H1 (cell line): ENCODE results near the gene CHRNA4. TPM values are rescaled to one million over a fixed set of nuclear protein-coding genes. Genes with fewer than 3 reads are reported as not detected.

Experiments used
- CTCF ChIA-PET: fragments of 300-600 bp; sonication (Branson Sonifier 250); formaldehyde crosslinking; loops from one replicate; lab custom pipeline; 2021; ENCODE audit not compliant: partially characterized antibody; lab: Charles Lee
- POLR2A ChIA-PET: fragments of 300-600 bp; sonication (Branson Sonifier 250); formaldehyde crosslinking; loops from one replicate; lab custom pipeline; 2021; ENCODE audit warnings: inconsistent platforms; ENCODE audit not compliant: partially characterized antibody; lab: Charles Lee
- DNase-seq, 2 experiments: peaks; one replicate each; pipeline versions ENCODE4 v3.0.0 to v3.0.0-alpha.2; 2010 to 2022; ENCODE audit warnings: low spot score in 2 of 2, low read depth in 1 of 2, mixed read lengths in 1 of 2
- FAIRE-seq: peaks from 2 replicates; lab custom pipeline; 2011; peaks lifted over from hg19 to GRCh38; lab: Jason Lieb, UNC
- H2AFZ ChIP-seq: 2 replicates; pipeline ENCODE4 v1.8.1; 2012; ENCODE audit warnings: low read length, inconsistent platforms
- H2AK5ac ChIP-seq: 2 replicates; pipeline ENCODE4 v1.6.1; 2013; ENCODE audit warnings: low read depth, low read length
- H2BK120ac ChIP-seq: replicated peaks from 2 replicates; pipeline ENCODE3; 2013; ENCODE audit warnings: low read depth, low read length, inconsistent platforms
- H2BK12ac ChIP-seq: 2 replicates; pipeline ENCODE4 v1.6.1; 2013; ENCODE audit warnings: low read depth, low read length
- H2BK15ac ChIP-seq: 2 replicates; pipeline ENCODE4 v1.6.1; 2013; ENCODE audit warnings: low read length
- H2BK20ac ChIP-seq: 2 replicates; pipeline ENCODE4 v1.6.1; 2013; ENCODE audit warnings: low read length
- H2BK5ac ChIP-seq: 2 replicates; pipeline ENCODE4 v1.6.1; 2013; ENCODE audit warnings: low read depth, low read length
- H3K14ac ChIP-seq: 2 replicates; pipeline ENCODE4 v1.6.1; 2013; ENCODE audit warnings: inconsistent platforms; ENCODE audit not compliant: insufficient read length
- H3K18ac ChIP-seq: 2 replicates; pipeline ENCODE4 v1.6.1; 2013; ENCODE audit warnings: low read length; ENCODE audit errors: extremely low read depth
- H3K23ac ChIP-seq: 2 replicates; pipeline ENCODE4 v1.6.1; 2013; ENCODE audit warnings: inconsistent platforms; ENCODE audit not compliant: insufficient read length
- H3K23me2 ChIP-seq: 2 replicates; pipeline ENCODE4 v1.6.1; 2013; ENCODE audit warnings: low read depth, low read length
- H3K27ac ChIP-seq: 2 replicates; pipeline ENCODE4 v1.6.1; 2011; ENCODE audit warnings: low read depth, low read length, inconsistent platforms
- H3K27me3 ChIP-seq, 4 experiments: replicated peaks in 1 of 4; 1 replicate in 1 of 4; 2 replicates in 3 of 4; pipeline versions ENCODE4 v1.6.1 to v1.8.1; 2011 to 2013; ENCODE audit warnings: low read length in 3 of 4, mild to moderate bottlenecking in 3 of 4, inconsistent platforms in 2 of 4, mixed read lengths in 2 of 4, moderate library complexity in 1 of 4; ENCODE audit not compliant: control insufficient read depth in 3 of 4, insufficient read depth in 3 of 4; ENCODE audit errors: extremely low read depth in 1 of 4
- H3K36me3 ChIP-seq, 4 experiments: 2 replicates each; pipeline versions ENCODE4 v1.6.1 to v1.8.1; 2011 to 2013; ENCODE audit warnings: mild to moderate bottlenecking in 4 of 4, low read length in 3 of 4, moderate library complexity in 2 of 4, control low read depth in 1 of 4, inconsistent platforms in 1 of 4; ENCODE audit not compliant: insufficient read depth in 4 of 4, control insufficient read depth in 2 of 4
- H3K4ac ChIP-seq: replicated peaks from 2 replicates; pipeline ENCODE3; 2013; ENCODE audit warnings: low read length, low read depth, mixed read lengths, inconsistent platforms; ENCODE audit not compliant: insufficient read length
- H3K4me1 ChIP-seq, 4 experiments: replicated peaks in 1 of 4; 1 replicate in 1 of 4; 2 replicates in 3 of 4; pipeline versions ENCODE4 v1.6.1 to v1.8.1; 2011 to 2013; ENCODE audit warnings: low read length in 3 of 4, inconsistent platforms in 2 of 4, mixed read lengths in 1 of 4; ENCODE audit not compliant: insufficient read depth in 4 of 4, control insufficient read depth in 3 of 4
- H3K4me2 ChIP-seq, 2 experiments: 2 replicates each; pipeline versions ENCODE4 v1.6.1 to v1.8.1; 2011 to 2013; ENCODE audit warnings: low read depth in 2 of 2, low read length in 2 of 2, control low read depth in 1 of 2, inconsistent platforms in 1 of 2, mild to moderate bottlenecking in 1 of 2; ENCODE audit not compliant: insufficient read depth in 1 of 2
- H3K4me3 ChIP-seq, 4 experiments: fragments of 200-600, 300-600 bp in 1 of 4; sonication (generic), shearing (Covaris generic), sonication (Bioruptor Twin) in 1 of 4; 2 replicates each; pipeline versions ENCODE4 v1.5.1 to v1.8.1; 2011 to 2016; ENCODE audit warnings: low read length in 4 of 4, low read depth in 3 of 4, control low read depth in 2 of 4, inconsistent platforms in 2 of 4, mild to moderate bottlenecking in 2 of 4, mixed read lengths in 1 of 4, moderate library complexity in 1 of 4; ENCODE audit not compliant: insufficient read depth in 2 of 4; ENCODE audit errors: extremely low read depth in 1 of 4
- H3K56ac ChIP-seq: replicated peaks from 2 replicates; pipeline ENCODE3; 2013; ENCODE audit warnings: low read depth, mild to moderate bottlenecking, mixed read lengths, low read length, inconsistent platforms; ENCODE audit not compliant: insufficient read length
- H3K79me1 ChIP-seq: 2 replicates; pipeline ENCODE4 v1.6.1; 2013; ENCODE audit warnings: low read depth, low read length, control low read depth
- H3K79me2 ChIP-seq, 2 experiments: 2 replicates each; pipeline versions ENCODE4 v1.6.1 to v1.8.1; 2012 to 2013; ENCODE audit warnings: low read length in 2 of 2, mild to moderate bottlenecking in 2 of 2, inconsistent platforms in 1 of 2; ENCODE audit not compliant: insufficient read depth in 2 of 2, control insufficient read depth in 1 of 2
- H3K9ac ChIP-seq, 4 experiments: replicated peaks in 1 of 4; 1 replicate in 1 of 4; 2 replicates in 3 of 4; pipeline versions ENCODE4 v1.6.1 to v1.8.1; 2011 to 2013; ENCODE audit warnings: low read depth in 3 of 4, low read length in 3 of 4, control low read depth in 2 of 4, mild to moderate bottlenecking in 2 of 4, moderate library complexity in 2 of 4, inconsistent platforms in 1 of 4; ENCODE audit errors: extremely low read depth in 1 of 4
- H3K9me3 ChIP-seq, 2 experiments: 2 replicates each; pipeline versions ENCODE4 v1.6.1 to v1.8.1; 2012 to 2013; ENCODE audit warnings: mild to moderate bottlenecking in 2 of 2, moderate library complexity in 2 of 2, control low read depth in 1 of 2, inconsistent platforms in 1 of 2, low read depth in 1 of 2, low read length in 1 of 2, mixed read lengths in 1 of 2; ENCODE audit not compliant: insufficient read depth in 2 of 2
- H4K20me1 ChIP-seq, 2 experiments: replicated peaks in 1 of 2; 2 replicates each; pipeline versions ENCODE3 to v1.8.1; 2011 to 2013; ENCODE audit warnings: inconsistent platforms in 2 of 2, low read length in 2 of 2, mild to moderate bottlenecking in 1 of 2; ENCODE audit not compliant: insufficient read depth in 2 of 2, control insufficient read depth in 1 of 2
- H4K5ac ChIP-seq: 2 replicates; pipeline ENCODE4 v1.6.1; 2013; ENCODE audit warnings: low read length, low read depth, mixed read lengths, inconsistent platforms; ENCODE audit not compliant: insufficient read length
- H4K8ac ChIP-seq: 2 replicates; pipeline ENCODE4 v1.8.0; 2013; ENCODE audit warnings: mild to moderate bottlenecking, moderate library complexity, low read length, inconsistent platforms; ENCODE audit not compliant: insufficient read depth; ENCODE audit errors: extremely low read depth
- H4K91ac ChIP-seq: replicated peaks from 2 replicates; pipeline ENCODE3; 2013; ENCODE audit warnings: low read length, mixed read lengths, inconsistent platforms; ENCODE audit not compliant: insufficient read length
- ATF2 ChIP-seq: IDR thresholded peaks from 2 replicates; pipeline ENCODE4 v1.6.1; 2012; ENCODE audit warnings: low read length, inconsistent platforms
- BACH1 ChIP-seq: IDR thresholded peaks from 2 replicates; pipeline ENCODE4 v1.6.1; 2012; ENCODE audit warnings: low read length, improper control_type of control experiment
- BRCA1 ChIP-seq: IDR thresholded peaks from 2 replicates; pipeline ENCODE4 v1.6.1; 2012; ENCODE audit warnings: low read depth, low read length, improper control_type of control experiment
- CBX5 ChIP-seq: fragments of 300-800, 300-1000 bp; sonication (generic); IDR thresholded peaks from 2 replicates; pipeline ENCODE4 v1.7.1; 2016; ENCODE audit warnings: antibody characterized with exemption, low read length, low read depth
- KDM1A ChIP-seq: fragments of 200-600, 300-600 bp; sonication (generic); IDR thresholded peaks from 2 replicates; pipeline ENCODE4 v1.7.1; 2016; ENCODE audit warnings: mild to moderate bottlenecking, low read length, borderline replicate concordance
- NRF1 ChIP-seq: IDR thresholded peaks from 2 replicates; pipeline ENCODE4 v1.6.1; 2011; ENCODE audit warnings: mild to moderate bottlenecking, low read depth, low read length, improper control_type of control experiment
- POU5F1 ChIP-seq: IDR thresholded peaks from 2 replicates; pipeline ENCODE4 v1.6.1; 2011; ENCODE audit warnings: low read depth, mild to moderate bottlenecking, low read length, moderate library complexity
- SP2 ChIP-seq: IDR thresholded peaks from 2 replicates; pipeline ENCODE4 v1.6.1; 2012; ENCODE audit warnings: mild to moderate bottlenecking, low read length, inconsistent platforms
- SP4 ChIP-seq: IDR thresholded peaks from 2 replicates; pipeline ENCODE4 v1.6.1; 2012; ENCODE audit warnings: low read length, inconsistent platforms
- SRF ChIP-seq: IDR thresholded peaks from 2 replicates; pipeline ENCODE4 v1.6.1; 2011; ENCODE audit warnings: mild to moderate bottlenecking, low read depth, low read length, moderate library complexity
- SUZ12 ChIP-seq: fragments of 200-600 bp; sonication (generic); IDR thresholded peaks from 2 replicates; pipeline ENCODE4 v1.6.1; 2012; ENCODE audit warnings: mild to moderate bottlenecking, inconsistent platforms, low read length, moderate library complexity, mixed read lengths
- ZNF274 ChIP-seq: IDR thresholded peaks from 2 replicates; pipeline ENCODE4 v1.7.0; 2012; ENCODE audit warnings: low read length, borderline replicate concordance; ENCODE audit errors: extremely low read depth
- WGBS, 2 experiments: shearing (Covaris generic) in 1 of 2; methylation state at CpG; one replicate each; pipeline versions ENCODE4 v1.1.6 to v1.1.7; 2013 to 2015; ENCODE audit warnings: low lambda C conversion rate in 2 of 2, mixed read lengths in 2 of 2, inconsistent platforms in 1 of 2, low coverage in 1 of 2, missing lambda C conversion rate in 1 of 2; ENCODE audit not compliant: insufficient replicate concordance in 2 of 2, insufficient coverage in 1 of 2, insufficient read length in 1 of 2; ENCODE audit errors: extremely low coverage in 1 of 2, missing lambda C conversion rate in 1 of 2; 5-methylcytosine and 5-hydroxymethylcytosine counted together
- polyA plus RNA-seq, 7 experiments: library from polyadenylated mRNA; depleted of rRNA in 3 of 7; stranded (reverse) in 5 of 7; unstranded in 2 of 7; fragments of >200 nt in 5 of 7; fragments of 200-250 nt in 2 of 7; gene quantifications; 1 replicate in 5 of 7; 2 replicates in 1 of 7; 4 replicates in 1 of 7; pipeline versions ENCODE4 v1.2.1 to v1.2.3, GENCODE V29; 2011 to 2013; ENCODE audit warnings: missing spikeins in 2 of 7, mixed read lengths in 2 of 7
- total RNA-seq: library from RNA; stranded (reverse); fragmentation: NEBNext Ultra II Directional; extraction: Animal tissue kit (Norgen Biotek cat#: 25700); gene quantifications from 2 replicates; pipeline ENCODE4 v1.2.1, GENCODE V29; 2021

The CHRNA4 gene
- total and polyA plus RNA-seq, 2 of the 8 experiments (the other 6 are each of a cell fraction or from before 2014, with no cell fraction given) = 4.3 to 5.7 TPM

- peak overlapping the region; percentile 88; the same call in 1 of the 2 replicates for H2BK5ac ChIP-seq
- no peak overlapping the region for H3K4me3 ChIP-seq
- H3K56ac ChIP-seq = peak overlapping the region; percentile 18
- H2BK12ac ChIP-seq = peak overlapping the region; percentile 96; the same call in 1 of the 2 replicates
- no peak overlapping the region for H3K27ac ChIP-seq
- no peaks in the 10 kb centered on the region for H3K79me1 ChIP-seq
- 84% methylated on average over 16 of the region's 22 CpGs; no CpG with 5 or more reads in 1 of the 2 experiments for WGBS, 2 experiments
- H3K4me1 ChIP-seq = peaks cover 0 to 19% (median 18%) of the 10 kb centered on the region in 4 experiments; a peak in 6 of 7 replicates
- H2BK120ac ChIP-seq = peak overlapping the region; percentile 97
- no peaks in the 10 kb centered on the region for H4K20me1 ChIP-seq
- ChIA-PET CTCF (interaction anchor here (1.2 to 6.3 kb wide), 3 partner anchors 15 to 85 kb away, joined by 3 to 67 read pairs (median 5); no protein-coding TSS in a partner anchor), POLR2A (interaction anchor here (2.1 kb wide), 1 partner anchor 17 kb away, joined by 7 read pairs; no protein-coding TSS in a partner anchor)
- H3K27me3 ChIP-seq = peaks cover 0 to 3% (median 0%) of the 10 kb centered on the region in 4 experiments; a peak in 1 of 7 replicates
- no peak for FAIRE-seq
- H3K36me3 ChIP-seq = 0 out of 8 replicates have a peak, but pooled peaks cover 0 to 2% (median 0%) of the 10 kb centered on the region in 4 experiments
- H3K9me3 ChIP-seq = peaks cover 16 to 22% of the 10 kb centered on the region in 2 experiments; a peak in 3 of 4 replicates
- H4K5ac ChIP-seq = peak overlapping the region; percentile 40
- no peak overlapping the region; the same call in 1 of the 2 replicates for H4K8ac ChIP-seq
- no peaks in the 10 kb centered on the region for H3K23me2 ChIP-seq
- H2BK15ac ChIP-seq = peak overlapping the region; percentile 97; the same call in 1 of the 2 replicates
- peak overlapping the region; percentile 99 for H3K4ac ChIP-seq
- H3K79me2 ChIP-seq = no peaks in the 10 kb centered on the region
- peak overlapping the region; percentile 98 for H4K91ac ChIP-seq
- no peak overlapping the region for H3K9ac ChIP-seq
- peak overlapping the region; percentile 90; the same call in 1 of the 2 replicates for H2BK20ac ChIP-seq
- no peak for DNase-seq
- no peak overlapping the region for H2AFZ ChIP-seq
- H3K4me2 ChIP-seq = peak overlapping the region; percentile 26 to 43; a peak in 1 of 4 replicates
- no peak overlapping the region for H3K14ac ChIP-seq
- no peak overlapping the region for H3K23ac ChIP-seq
- peak overlapping the region; percentile 96 for H3K18ac ChIP-seq
- H2AK5ac ChIP-seq = peak overlapping the region; percentile 88; the same call in 1 of the 2 replicates
- TF ChIP-seq CBX5 (no peak), BACH1 (no peak), NRF1 (no peak), KDM1A (no peak), SRF (no peak), SUZ12 (no peak), ZNF274 (no peak), BRCA1 (no peak), POU5F1 (no peak), ATF2 (no peak), SP2 (no peak), SP4 (no peak)
Observed at GRCh38 chr20:63394920-63395455, 33.8 kb upstream of the CHRNA4 start.
